Neural progenitor cell (in vitro differentiated cells): Measurements from ENCODE around the gene SULT1A1. TPM values are rescaled to one million over a fixed set of nuclear protein-coding genes. Genes with fewer than 3 reads are reported as not detected.

Source experiments
- DNase-seq: peaks from one replicate; pipeline ENCODE4 v3.0.0-alpha.2; 2016; ENCODE audit warnings: low spot score
- H2AFZ ChIP-seq: fragments of 200-600 bp; sonication (generic); replicated peaks from 2 replicates; pipeline ENCODE4 v1.6.1; 2016; ENCODE audit warnings: antibody characterized with exemption
- H3F3A ChIP-seq: fragments of 200-600 bp; sonication (generic); 2 replicates; pipeline ENCODE4 v1.6.1; 2016; ENCODE audit warnings: antibody characterized with exemption, low read depth
- H3K27ac ChIP-seq: fragments of 200-600 bp; sonication (generic); 2 replicates; pipeline ENCODE4 v1.5.1; 2016; ENCODE audit warnings: mild to moderate bottlenecking
- H3K27me3 ChIP-seq: fragments of 200-600 bp; sonication (generic); 2 replicates; pipeline ENCODE4 v1.6.1; 2016; ENCODE audit warnings: mild to moderate bottlenecking, moderate library complexity
- H3K36me3 ChIP-seq: fragments of 200-600 bp; sonication (generic); 2 replicates; pipeline ENCODE4 v1.5.1; 2016
- H3K4me1 ChIP-seq: fragments of 200-600 bp; sonication (generic); 2 replicates; pipeline ENCODE4 v1.6.1; 2016; ENCODE audit warnings: mixed run types
- H3K4me2 ChIP-seq: fragments of 200-600 bp; sonication (generic); 2 replicates; pipeline ENCODE4 v1.6.1; 2016
- H3K4me3 ChIP-seq: fragments of 200-600 bp; sonication (generic); 2 replicates; pipeline ENCODE4 v1.5.1; 2016
- H3K79me2 ChIP-seq: fragments of 200-600 bp; sonication (generic); 2 replicates; pipeline ENCODE4 v1.6.1; 2016; ENCODE audit warnings: low read depth
- H3K9ac ChIP-seq: fragments of 200-600 bp; sonication (generic); 2 replicates; pipeline ENCODE4 v1.6.1; 2016
- H3K9me3 ChIP-seq: fragments of 200-600 bp; sonication (generic); 2 replicates; pipeline ENCODE4 v1.5.1; 2016; ENCODE audit warnings: low read depth
- H4K20me1 ChIP-seq: fragments of 200-600 bp; sonication (generic); 2 replicates; pipeline ENCODE4 v1.6.1; 2016; ENCODE audit warnings: low read depth
- H3K27ac Mint-ChIP-seq: 3 replicates; pipeline ENCODE4 v1.8.0; 2021; ENCODE audit warnings: mixed read lengths
- H3K27me3 Mint-ChIP-seq: 2 replicates; pipeline ENCODE4 v1.8.0; 2022; ENCODE audit warnings: low read depth, mild to moderate bottlenecking, inconsistent platforms, moderate library complexity, mixed read lengths; ENCODE audit not compliant: insufficient read depth
- H3K36me3 Mint-ChIP-seq: 3 replicates; pipeline ENCODE4 v1.8.0; 2021; ENCODE audit warnings: mixed read lengths
- H3K4me1 Mint-ChIP-seq: 3 replicates; pipeline ENCODE4 v1.8.0; 2021; ENCODE audit warnings: mixed read lengths
- H3K4me3 Mint-ChIP-seq: 3 replicates; pipeline ENCODE4 v1.8.0; 2021; ENCODE audit warnings: mild to moderate bottlenecking, moderate library complexity, mixed read lengths
- H3K9me3 Mint-ChIP-seq: 3 replicates; pipeline ENCODE4 v1.8.0; 2020; ENCODE audit warnings: mixed read lengths
- CTCF ChIP-seq: fragments of 200-600 bp; sonication (generic); IDR thresholded peaks from 2 replicates; pipeline ENCODE4 v1.5.1; 2017; ENCODE audit warnings: antibody characterized with exemption, mild to moderate bottlenecking
- EZH2 ChIP-seq: fragments of 200-600 bp; sonication (generic); IDR thresholded peaks from 2 replicates; pipeline ENCODE4 v1.6.1; 2017; ENCODE audit warnings: antibody characterized with exemption, mild to moderate bottlenecking, moderate library complexity
- EZH2phosphoT487 ChIP-seq: fragments of 200-600 bp; sonication (generic); IDR thresholded peaks from 2 replicates; pipeline ENCODE4 v1.6.1; 2017; ENCODE audit warnings: antibody characterized with exemption
- total RNA-seq: library from RNA; depleted of rRNA; stranded (reverse); fragments of >200 nt; gene quantifications from 2 replicates; pipeline ENCODE4 v1.2.3, GENCODE V29; 2015; ENCODE audit warnings: low replicate concordance

The SULT1A1 gene
- total RNA-seq, 1 donor from 2014 or later = 4.2 TPM

GRCh38 chr16:28607116-28607623 lies 2.7 kb downstream of the SULT1A1 start:
- H3K9me3 Mint-ChIP-seq = no peaks in the 10 kb centered on the region
- no peak overlapping the region for H3K9ac ChIP-seq
- TF ChIP-seq EZH2phosphoT487 = no peak
- no peak for TF ChIP-seq EZH2
- TF ChIP-seq CTCF = no peak
- H3K9me3 ChIP-seq = no peaks in the 10 kb centered on the region
- H3K79me2 ChIP-seq = no peaks in the 10 kb centered on the region
- H3K27me3 ChIP-seq = no peaks in the 10 kb centered on the region
- peaks cover 10% of the 10 kb centered on the region for H3K4me1 Mint-ChIP-seq
- H4K20me1 ChIP-seq = no peaks in the 10 kb centered on the region
- no peaks in the 10 kb centered on the region for H3F3A ChIP-seq
- H2AFZ ChIP-seq = no peak overlapping the region
- no peak overlapping the region for H3K4me3 ChIP-seq
- DNase-seq = no peak
- peaks cover 6% of the 10 kb centered on the region for H3K4me1 ChIP-seq
- H3K27ac ChIP-seq = no peak overlapping the region
- H3K27ac Mint-ChIP-seq = peak overlapping the region; percentile 50
- peaks cover 11% of the 10 kb centered on the region for H3K27me3 Mint-ChIP-seq
- H3K36me3 Mint-ChIP-seq = no peaks in the 10 kb centered on the region
- no peak overlapping the region for H3K4me3 Mint-ChIP-seq
- no peak overlapping the region for H3K4me2 ChIP-seq
- H3K36me3 ChIP-seq = no peaks in the 10 kb centered on the region

- TF ChIP-seq EZH2phosphoT487 = no peak
- TF ChIP-seq EZH2 = no peak
- TF ChIP-seq CTCF = no peak
- Mint-ChIP-seq H3K36me3 (no peaks in the 10 kb centered on the region), H3K4me3 (no peak overlapping the region), H3K4me1 (peaks cover 10% of the 10 kb centered on the region), H3K27me3 (peaks cover 11% of the 10 kb centered on the region), H3K27ac (no peak overlapping the region), H3K9me3 (no peaks in the 10 kb centered on the region)
- no peak overlapping the region for H3K9ac ChIP-seq
- no peaks in the 10 kb centered on the region for H3K9me3 ChIP-seq
- DNase-seq = no peak
- no peaks in the 10 kb centered on the region for H4K20me1 ChIP-seq
- H3K4me2 ChIP-seq = no peak overlapping the region
- no peak overlapping the region for H3K27ac ChIP-seq
- H3K79me2 ChIP-seq = no peaks in the 10 kb centered on the region
- no peaks in the 10 kb centered on the region for H3F3A ChIP-seq
- no peak overlapping the region for H2AFZ ChIP-seq
- peaks cover 6% of the 10 kb centered on the region for H3K4me1 ChIP-seq
- no peak overlapping the region for H3K4me3 ChIP-seq
- no peaks in the 10 kb centered on the region for H3K27me3 ChIP-seq
- H3K36me3 ChIP-seq = no peaks in the 10 kb centered on the region
Observed at GRCh38 chr16:28606291-28607115, 3.3 kb downstream of the SULT1A1 start.

- H3K27me3 Mint-ChIP-seq = peaks cover 5% of the 10 kb centered on the region
- no peaks in the 10 kb centered on the region for H3K9me3 Mint-ChIP-seq
- H3K4me3 Mint-ChIP-seq = no peak overlapping the region
- Histone ChIP-seq H3K4me1 (no peaks in the 10 kb centered on the region), H3K79me2 (no peaks in the 10 kb centered on the region), H3F3A (no peaks in the 10 kb centered on the region), H3K4me2 (no peak overlapping the region), H4K20me1 (no peaks in the 10 kb centered on the region), H3K27ac (no peak overlapping the region), H3K9ac (no peak overlapping the region), H2AFZ (no peak overlapping the region), H3K36me3 (no peaks in the 10 kb centered on the region), H3K9me3 (no peaks in the 10 kb centered on the region), H3K4me3 (no peak overlapping the region), H3K27me3 (peaks cover 4% of the 10 kb centered on the region)
- H3K27ac Mint-ChIP-seq = no peak overlapping the region
- DNase-seq = no peak
- H3K4me1 Mint-ChIP-seq = no peaks in the 10 kb centered on the region
- TF ChIP-seq EZH2phosphoT487 = no peak
- no peak for TF ChIP-seq CTCF
- no peak for TF ChIP-seq EZH2
- no peaks in the 10 kb centered on the region for H3K36me3 Mint-ChIP-seq
Observed at GRCh38 chr16:28604186-28604565, 5.7 kb downstream of the SULT1A1 start.
